ENCODE measurements around the gene RCCD1. TPM values are rescaled to one million over a fixed set of nuclear protein-coding genes. Genes with fewer than 3 reads are reported as not detected.

RCCD1 gene
- total RNA-seq, 1 experiment from 2014 or later = 51.5 TPM

DNA sequence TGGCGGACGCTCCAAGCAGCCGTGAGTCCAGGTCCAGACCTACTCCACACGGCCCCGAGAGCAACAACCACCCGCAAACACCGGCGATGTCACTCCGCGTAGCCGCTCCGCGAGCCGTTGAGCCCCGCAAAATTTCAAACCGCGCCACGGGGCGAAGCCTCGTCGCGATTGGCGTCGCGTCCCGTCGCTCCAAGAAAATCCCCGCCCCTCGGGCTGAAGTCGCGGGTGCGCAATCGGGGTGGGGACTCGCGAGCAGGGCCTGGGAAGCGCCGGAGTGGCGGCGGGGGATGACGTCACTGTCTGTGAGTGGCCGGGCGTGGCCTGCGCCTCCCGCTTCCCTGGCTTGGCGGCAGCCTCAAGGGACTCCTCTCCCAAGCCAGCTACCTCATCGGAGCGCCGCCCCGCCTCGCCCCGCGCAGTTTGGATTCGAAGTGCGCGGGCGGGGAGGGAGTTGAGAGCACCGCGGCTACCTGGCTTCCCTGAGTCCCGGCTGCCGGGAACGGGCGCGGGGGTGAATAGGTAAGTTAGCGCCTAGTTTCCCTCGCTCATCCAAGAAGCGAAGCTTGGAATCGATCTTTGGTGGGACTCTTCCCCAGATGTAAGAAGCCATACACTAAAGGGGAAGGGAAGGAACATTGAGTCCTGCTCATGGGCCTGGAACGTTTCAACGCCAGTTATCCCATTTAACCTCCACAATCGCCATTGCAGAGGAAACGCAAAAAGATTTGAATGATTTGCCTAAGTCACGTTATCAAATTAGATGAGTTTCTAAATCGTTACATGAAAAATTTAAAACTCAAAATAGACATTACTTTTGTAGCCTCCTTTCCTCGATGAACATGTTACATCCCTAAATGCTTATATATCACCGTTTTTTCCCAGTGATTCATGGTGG, 40.0 kb downstream of the RCCD1 start, which contains the start of gene PRC1:
Gene PRC1 (minus strand): TSS at position 119 of the 895 bp plus-strand sequence. CDS start 118 bp downstream, at position 1.
- H3K4me3 ChIP-seq = peak within 1 kb of the TSS; percentile 73
- H3K36me3 ChIP-seq (ENCODE audit: low read depth) = no peaks in the 10 kb centered on the region
- H3K27me3 ChIP-seq (ENCODE audit: insufficient read depth, low read depth) = no peaks in the 10 kb centered on the region
- DNase-seq = peak; percentile 93 to 99
- H4K20me1 ChIP-seq (ENCODE audit: insufficient read depth) = no peaks in the 10 kb centered on the region
- H3K27ac ChIP-seq = peak within 1 kb of the TSS; percentile 67
- peak within 1 kb of the TSS; percentile 94 for H3K4me2 ChIP-seq
- no peaks in the 10 kb centered on the region for H3K9me2 ChIP-seq (ENCODE audit: insufficient read depth)
- TF ChIP-seq EZH2 (IDR thresholded peaks at IDR 0.05; ENCODE audit: low read depth) = no peak
- TF ChIP-seq, protein P1, sequence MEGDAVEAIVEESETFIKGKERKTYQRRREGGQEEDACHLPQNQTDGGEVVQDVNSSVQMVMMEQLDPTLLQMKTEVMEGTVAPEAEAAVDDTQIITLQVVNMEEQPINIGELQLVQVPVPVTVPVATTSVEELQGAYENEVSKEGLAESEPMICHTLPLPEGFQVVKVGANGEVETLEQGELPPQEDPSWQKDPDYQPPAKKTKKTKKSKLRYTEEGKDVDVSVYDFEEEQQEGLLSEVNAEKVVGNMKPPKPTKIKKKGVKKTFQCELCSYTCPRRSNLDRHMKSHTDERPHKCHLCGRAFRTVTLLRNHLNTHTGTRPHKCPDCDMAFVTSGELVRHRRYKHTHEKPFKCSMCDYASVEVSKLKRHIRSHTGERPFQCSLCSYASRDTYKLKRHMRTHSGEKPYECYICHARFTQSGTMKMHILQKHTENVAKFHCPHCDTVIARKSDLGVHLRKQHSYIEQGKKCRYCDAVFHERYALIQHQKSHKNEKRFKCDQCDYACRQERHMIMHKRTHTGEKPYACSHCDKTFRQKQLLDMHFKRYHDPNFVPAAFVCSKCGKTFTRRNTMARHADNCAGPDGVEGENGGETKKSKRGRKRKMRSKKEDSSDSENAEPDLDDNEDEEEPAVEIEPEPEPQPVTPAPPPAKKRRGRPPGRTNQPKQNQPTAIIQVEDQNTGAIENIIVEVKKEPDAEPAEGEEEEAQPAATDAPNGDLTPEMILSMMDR (conservative IDR thresholded peaks at IDR 0.05) = no peak
- ChIA-PET CTCF (interaction anchor here (0.6 to 1.0 kb wide), 3 partner anchors 38 to 1379 kb away, joined by 3 read pairs; no protein-coding TSS in a partner anchor), POLR2A (ENCODE audit: unreplicated experiment) (interaction anchor here (0.6 to 0.7 kb wide), 2 partner anchors 59 to 1075 kb away, joined by 3 read pairs; no protein-coding TSS in a partner anchor)
- TSS peak; percentile 62 for BruUV-seq (replicated peaks)
- H3K9me3 ChIP-seq (ENCODE audit: insufficient read depth, low read depth) = no peaks in the 10 kb centered on the region
- intact Hi-C loops (cut with micrococcal nuclease; ENCODE audit: unreplicated experiment) = loop anchor here (2.0 kb wide), 1 partner anchor 60 kb away; the partner anchor contains the start of gene UNC45A
- H2AFZ ChIP-seq = peak within 1 kb of the TSS; percentile 99
- peaks cover 13% of the 10 kb centered on the region for H3K4me1 ChIP-seq (replicated peaks; ENCODE audit: insufficient read depth)
- H3F3A ChIP-seq (ENCODE audit: insufficient read depth, low read depth) = peaks cover 6% of the 10 kb centered on the region; the same call in 1 of the 2 replicates
- H3K79me2 ChIP-seq (ENCODE audit: low read depth) = peaks cover 52% of the 10 kb centered on the region

DNA sequence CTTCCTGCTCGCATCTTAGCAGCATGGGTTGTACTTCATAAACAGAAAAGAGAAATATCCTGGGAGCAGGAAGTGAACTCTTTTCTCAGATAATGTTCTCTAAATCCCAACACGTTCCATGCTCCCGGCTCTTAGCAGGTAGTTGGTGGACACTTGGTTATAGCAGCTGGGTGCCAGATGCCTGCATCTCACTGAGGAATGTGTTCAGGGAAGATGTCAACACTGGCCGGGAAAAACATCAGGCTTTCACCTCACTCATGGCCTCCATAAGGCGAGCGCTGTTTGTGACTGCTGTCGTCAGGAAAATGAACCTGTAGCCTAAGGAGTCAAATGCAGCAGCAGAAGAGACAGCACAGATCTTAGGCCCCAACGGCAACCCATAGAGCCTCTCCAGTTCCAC, 44.1 kb downstream of the RCCD1 start:
- DNase-seq = no peak
- Histone ChIP-seq H4K20me1 (ENCODE audit: insufficient read depth) (no peaks in the 10 kb centered on the region), H3K79me2 (ENCODE audit: low read depth) (peaks cover 13% of the 10 kb centered on the region), H2AFZ (no peak overlapping the region), H3K4me2 (no peak overlapping the region), H3K27me3 (ENCODE audit: insufficient read depth, low read depth) (no peaks in the 10 kb centered on the region), H3K4me1 (replicated peaks; ENCODE audit: insufficient read depth) (peaks cover 8% of the 10 kb centered on the region), H3K36me3 (ENCODE audit: low read depth) (no peaks in the 10 kb centered on the region), H3K9me2 (ENCODE audit: insufficient read depth) (no peaks in the 10 kb centered on the region), H3F3A (ENCODE audit: insufficient read depth, low read depth) (peaks cover 6% of the 10 kb centered on the region; the same call in 1 of the 2 replicates), H3K9me3 (ENCODE audit: insufficient read depth, low read depth) (no peaks in the 10 kb centered on the region), H3K4me3 (no peak overlapping the region), H3K27ac (no peak overlapping the region)
- CTCF ChIA-PET = no interaction called here
- intact Hi-C loops (cut with micrococcal nuclease; ENCODE audit: unreplicated experiment) = no loop called here
- no TSS peak for BruUV-seq (replicated peaks)
- POLR2A ChIA-PET (ENCODE audit: unreplicated experiment) = no interaction called here
- TF ChIP-seq, protein P1 (conservative IDR thresholded peaks at IDR 0.05) = no peak
- no peak for TF ChIP-seq EZH2 (IDR thresholded peaks at IDR 0.05; ENCODE audit: low read depth)

DNA sequence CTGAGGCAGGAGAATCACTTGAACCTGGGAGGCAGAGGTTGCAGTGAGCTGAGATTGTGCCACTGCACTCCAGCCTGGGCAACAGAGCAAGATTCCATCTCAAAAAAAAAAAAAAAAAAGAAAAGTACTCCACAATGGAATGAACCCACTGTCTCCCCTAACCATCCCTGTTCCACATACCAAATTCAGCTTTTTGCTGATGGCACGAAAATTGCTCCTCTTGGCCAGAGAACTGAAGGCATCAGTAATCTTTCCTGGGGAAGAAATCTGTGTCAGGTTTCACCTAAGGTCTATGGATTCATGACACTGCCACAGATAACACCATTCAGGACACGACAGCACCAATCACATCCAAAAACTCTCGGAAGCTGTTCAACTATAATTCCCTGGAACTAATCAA, 46.5 kb downstream of the RCCD1 start:
- H3K36me3 ChIP-seq (ENCODE audit: low read depth) = no peaks in the 10 kb centered on the region
- H3K79me2 ChIP-seq (ENCODE audit: low read depth) = no peaks in the 10 kb centered on the region
- TF ChIP-seq, protein P1 (conservative IDR thresholded peaks at IDR 0.05) = no peak
- no peak for TF ChIP-seq EZH2 (IDR thresholded peaks at IDR 0.05; ENCODE audit: low read depth)
- no peaks in the 10 kb centered on the region for H4K20me1 ChIP-seq (ENCODE audit: insufficient read depth)
- no peak overlapping the region for H2AFZ ChIP-seq
- H3K4me3 ChIP-seq = no peak overlapping the region
- H3K27me3 ChIP-seq (ENCODE audit: insufficient read depth, low read depth) = no peaks in the 10 kb centered on the region
- H3K9me2 ChIP-seq (ENCODE audit: insufficient read depth) = no peaks in the 10 kb centered on the region
- no peak overlapping the region for H3K27ac ChIP-seq
- intact Hi-C loops (cut with micrococcal nuclease; ENCODE audit: unreplicated experiment) = no loop called here
- DNase-seq = no peak
- POLR2A ChIA-PET (ENCODE audit: unreplicated experiment) = no interaction called here
- no peak overlapping the region for H3K4me2 ChIP-seq
- no peaks in the 10 kb centered on the region for H3K9me3 ChIP-seq (ENCODE audit: insufficient read depth, low read depth)
- no TSS peak for BruUV-seq (replicated peaks)
- peaks cover 6% of the 10 kb centered on the region; the same call in 1 of the 2 replicates for H3F3A ChIP-seq (ENCODE audit: insufficient read depth, low read depth)
- H3K4me1 ChIP-seq (replicated peaks; ENCODE audit: insufficient read depth) = no peaks in the 10 kb centered on the region
- CTCF ChIA-PET = no interaction called here

Measured in PC-9 (cell line).